GM19397 (cell line): ENCODE data around the gene SPDYE1.
A peak's percentile ranks its signal among the peaks of the same experiment; 100 is the strongest.

ENCODE experiments used
- ATAC-seq: cut with Tn5 transposase; IDR thresholded peaks from one replicate; pipeline ENCODE4 v1.9.1; 2021; ENCODE audit warnings: mild to moderate bottlenecking, moderate library complexity; ENCODE audit not compliant: unreplicated experiment

The SPDYE1 gene

GRCh38 chr7:44042221-44042620 lies 44.5 kb downstream of the SPDYE1 start:
- no peak for ATAC-seq

- no peak for ATAC-seq
Measured at GRCh38 chr7:44043902-44044301, 46.2 kb downstream of the SPDYE1 start.

- ATAC-seq: peak; percentile 64
Measured at GRCh38 chr7:44044315-44045225, 46.9 kb downstream of the SPDYE1 start, which contains the start of gene DBNL. TSS of gene DBNL (plus strand) at chr7:44044702. CDS start at chr7:44044738, 36 bp downstream.

GRCh38 chr7:44045226-44046014 lies 47.7 kb downstream of the SPDYE1 start:
- peak; percentile 1 for ATAC-seq

- ATAC-seq: peak; percentile 54
Measured at GRCh38 chr7:44046321-44047061, 48.8 kb downstream of the SPDYE1 start.

GRCh38 chr7:44048031-44048795 lies 50.5 kb downstream of the SPDYE1 start:
- ATAC-seq: no peak

GRCh38 chr7:44050121-44050914 lies 52.6 kb downstream of the SPDYE1 start:
- ATAC-seq: no peak

- no peak for ATAC-seq
Measured at GRCh38 chr7:44050915-44051560, 53.3 kb downstream of the SPDYE1 start.

- ATAC-seq: no peak
Measured at GRCh38 chr7:44051611-44052220, 54.0 kb downstream of the SPDYE1 start.

- ATAC-seq: no peak
Measured at GRCh38 chr7:44052771-44053365, 55.2 kb downstream of the SPDYE1 start.

GRCh38 chr7:44056681-44057080 lies 59.0 kb downstream of the SPDYE1 start:
- no peak for ATAC-seq

- no peak for ATAC-seq
Measured at GRCh38 chr7:44057181-44057848, 59.6 kb downstream of the SPDYE1 start.

- no peak for ATAC-seq
Measured at GRCh38 chr7:44057849-44058758, 60.4 kb downstream of the SPDYE1 start.

- no peak for ATAC-seq
Measured at GRCh38 chr7:44058759-44059218, 61.1 kb downstream of the SPDYE1 start.

GRCh38 chr7:44059219-44060090 lies 61.8 kb downstream of the SPDYE1 start:
- ATAC-seq: no peak
